Adrenal gland (tissue), 19 donors: ENCODE measurements around the gene RANBP10. TPM values are rescaled to one million over a fixed set of nuclear protein-coding genes. Genes with fewer than 3 reads are reported as not detected.

ENCODE experiments used
- DNase-seq, 7 donors: peaks; one replicate each; pipeline ENCODE4 v3.0.0-alpha.2; 2019 to 2020
- H3K27ac ChIP-seq, 5 donors: fragments of 200-600 bp; sonication (generic) in 4 of 5; 1 replicate in 3 of 5; 2 replicates in 2 of 5; pipeline versions ENCODE4 v1.5.1 to v1.8.0; 2016 to 2020; ENCODE audit warnings: mild to moderate bottlenecking in 1 of 5
- H3K27me3 ChIP-seq: fragments of 200-600 bp; 2 replicates; pipeline ENCODE4 v1.8.0; 2021
- H3K36me3 ChIP-seq, 2 donors: fragments of 200-600 bp; replicated peaks in 1 of 2; 1 replicate in 1 of 2; 2 replicates in 1 of 2; pipeline versions ENCODE4 v1.5.1 to v1.8.0; 2018 to 2022
- H3K4me1 ChIP-seq, 2 donors: fragments of 200-600 bp; replicated peaks in 1 of 2; 1 replicate in 1 of 2; 2 replicates in 1 of 2; pipeline versions ENCODE4 v1.5.1 to v1.8.0; 2018 to 2021
- H3K4me3 ChIP-seq, 4 donors: fragments of 200-600 bp; sonication (generic) in 3 of 4; one replicate each; pipeline ENCODE4 v1.5.1; 2016 to 2018
- H3K9me3 ChIP-seq, 3 donors: fragments of 200-600 bp; sonication (generic) in 1 of 3; replicated peaks in 1 of 3; 1 replicate in 2 of 3; 2 replicates in 1 of 3; pipeline versions ENCODE4 v1.5.1 to v1.8.0; 2016 to 2021
- POLR2A ChIP-seq, 2 donors: fragments of 450-650 bp; IDR thresholded peaks; one replicate each; pipeline ENCODE4 v1.6.1; 2017; ENCODE audit warnings: antibody characterized with exemption in 2 of 2, mild to moderate bottlenecking in 2 of 2, moderate library complexity in 1 of 2
- WGBS, 4 donors: extraction: QIAGEN DNeasy Blood & Tissue Kit in 2 of 4; methylation state at CpG; one replicate each; pipeline versions ENCODE4 v1.1.5 to v1.1.7; 2013 to 2017; 5-methylcytosine and 5-hydroxymethylcytosine counted together
- intact Hi-C, 2 donors: fragments of 100-400 bp; cut with DNase I; formaldehyde crosslinking; loops; one replicate each; pipeline versions ENCODE4 v1.14.1 to v1.15.0; 2022 to 2023
- long read RNA-seq, 10 donors: library from polyadenylated mRNA in 3 of 10; unstranded in 2 of 10; stranded (forward) in 1 of 10; transcript quantifications; one replicate each; pipeline ENCODE4 v2.0.0 and lab custom pipeline, GENCODE V29; 2021 to 2026
- polyA plus RNA-seq, 3 donors: library from polyadenylated mRNA; stranded (reverse); fragments of 200-250 nt in 2 of 3; fragments of 350-450 nt in 1 of 3; fragmentation: Illumina TruSeq in 1 of 3; extraction: RNeasy Lipid Tissue Mini Kit (QIAGEN cat#74804) in 1 of 3; gene quantifications; one replicate each; pipeline ENCODE4 v1.2.3, GENCODE V29; 2013 to 2014
- total RNA-seq, 9 donors: library from RNA; depleted of rRNA in 4 of 9; stranded (reverse); fragments of >200 nt in 4 of 9; fragments of 120-200 nt in 1 of 9; fragmentation: NEBNext Ultra II Directional in 1 of 9; extraction: Animal tissue kit (Norgen Biotek cat#: 25700) in 1 of 9; gene quantifications; one replicate each; pipeline versions ENCODE4 v1.1.0 to v1.2.4, GENCODE V29; 2013 to 2023
- TF ChIP-seq, protein P1 (sequence below), 6 experiments: fragments of 450-650 bp in 4 of 6; fragments of 200-600 bp in 2 of 6; sonication (generic) in 1 of 6; IDR thresholded peaks; 1 replicate in 5 of 6; 2 replicates in 1 of 6; pipeline versions ENCODE4 v1.5.1 to v1.8.0; 2016 to 2021; ENCODE audit warnings: antibody characterized with exemption in 6 of 6, mild to moderate bottlenecking in 2 of 6, moderate library complexity in 1 of 6
- donor health status: healthy with polysubstance abuse.
- donor health status: Bipolar disorder and iron deficiency.
- donor health status: DM: yes; HTN: yes; CAD: no.
- donor health status: DM: no; HTN: no; CAD: no.
- donor health status: DM: no; HTN: no; CAD: no.
- donor health status: DM: yes; HTN: yes; CAD: no.

Gene RANBP10
- total RNA-seq (10 to 100 TPM in 7 of 9 donors, 1 to 10 TPM in 2; 9.4 to 74.1 (median 23.1) TPM), polyA plus RNA-seq (10 to 100 TPM; 19.1 to 45.8 (median 20.1) TPM)
- long read RNA-seq, donor 1, partial matches to known transcripts, result 0 of 2 reads
- long read RNA-seq, donor 1, other reads (novel, unspliced or antisense), result 0 of 2 reads
- long read RNA-seq, donor 2, result 0 reads
- long read RNA-seq, donor 3, result 0 reads
- long read RNA-seq, donor 4, full-length matches to known transcripts, result 3 of 11 reads
- long read RNA-seq, donor 4, partial matches to known transcripts, result 0 of 11 reads
- long read RNA-seq, donor 4, other reads (novel, unspliced or antisense), result 8 of 11 reads
- long read RNA-seq, donor 5, full-length matches to known transcripts, result 11 of 28 reads
- long read RNA-seq, donor 5, partial matches to known transcripts, result 12 of 28 reads
- long read RNA-seq, donor 5, other reads (novel, unspliced or antisense), result 5 of 28 reads
- long read RNA-seq, donor 6, partial matches to known transcripts, result 1 of 6 reads
- long read RNA-seq, donor 6, other reads (novel, unspliced or antisense), result 2 of 6 reads
- long read RNA-seq, donor 7, result 0 reads
- long read RNA-seq, donor 8, partial matches to known transcripts, result 0 of 1 reads
- long read RNA-seq, donor 8, other reads (novel, unspliced or antisense), result 0 of 1 reads
- long read RNA-seq, donor 9, result 0 reads
- long read RNA-seq, donor 10, result 0 reads

DNA sequence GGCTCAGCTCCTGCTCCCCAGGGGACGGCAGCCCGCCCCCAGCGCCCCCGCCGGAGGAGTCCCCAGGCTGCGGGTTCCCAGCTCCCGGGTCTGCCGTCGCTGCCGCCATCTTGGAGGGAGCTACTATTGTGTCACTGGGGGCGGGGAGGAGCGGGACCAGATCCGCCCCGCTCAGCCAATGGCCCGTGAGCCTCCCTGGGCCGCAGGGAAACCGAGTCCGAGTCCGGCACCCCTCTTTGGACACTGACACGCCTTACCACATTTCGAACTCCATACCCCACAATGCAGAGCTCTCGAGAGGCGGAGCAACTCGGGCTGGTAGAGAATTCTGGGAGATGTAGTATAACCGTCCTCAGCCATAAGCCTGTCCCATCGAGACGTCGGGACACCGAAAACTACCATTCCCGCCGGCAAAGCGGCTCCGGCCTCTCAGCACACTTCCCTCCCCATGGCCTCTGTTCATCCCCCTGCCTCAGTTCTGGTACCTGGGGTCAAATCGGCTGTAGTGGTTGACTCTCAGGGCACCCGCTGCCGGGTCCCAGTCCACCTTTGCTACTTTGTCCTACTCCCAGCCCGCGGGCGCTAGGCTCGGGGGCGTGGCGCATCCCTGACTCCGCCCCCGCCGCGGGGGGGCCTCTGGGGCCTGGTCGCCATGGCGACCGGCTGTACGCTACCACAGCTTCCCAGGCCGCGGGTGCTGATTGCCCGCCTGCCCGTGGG, at the start of gene RANBP10, which contains the start of gene TSNAXIP1:
Gene RANBP10, minus strand, starts transcription at position 133 of the 720 bp plus-strand sequence. Its CDS starts 24 bp downstream, at position 109.
Gene TSNAXIP1, plus strand, starts transcription at position 462 of the 720 bp plus-strand sequence. CDS start 261 bp downstream, outside the sequence.
- peak within 1 kb of the TSS; percentile 58 to 84 (median 78) for H3K27ac ChIP-seq
- H3K9me3 ChIP-seq, result no peaks in the 10 kb centered on the region
- peaks cover 16 to 18% of the 10 kb centered on the region in 2 donors for H3K4me1 ChIP-seq
- intact Hi-C loops, result loop anchor here in 1 of 2 donors (10.0 kb wide), 1 partner anchor 82 kb away; no protein-coding TSS in a partner anchor
- TF ChIP-seq, protein P1, sequence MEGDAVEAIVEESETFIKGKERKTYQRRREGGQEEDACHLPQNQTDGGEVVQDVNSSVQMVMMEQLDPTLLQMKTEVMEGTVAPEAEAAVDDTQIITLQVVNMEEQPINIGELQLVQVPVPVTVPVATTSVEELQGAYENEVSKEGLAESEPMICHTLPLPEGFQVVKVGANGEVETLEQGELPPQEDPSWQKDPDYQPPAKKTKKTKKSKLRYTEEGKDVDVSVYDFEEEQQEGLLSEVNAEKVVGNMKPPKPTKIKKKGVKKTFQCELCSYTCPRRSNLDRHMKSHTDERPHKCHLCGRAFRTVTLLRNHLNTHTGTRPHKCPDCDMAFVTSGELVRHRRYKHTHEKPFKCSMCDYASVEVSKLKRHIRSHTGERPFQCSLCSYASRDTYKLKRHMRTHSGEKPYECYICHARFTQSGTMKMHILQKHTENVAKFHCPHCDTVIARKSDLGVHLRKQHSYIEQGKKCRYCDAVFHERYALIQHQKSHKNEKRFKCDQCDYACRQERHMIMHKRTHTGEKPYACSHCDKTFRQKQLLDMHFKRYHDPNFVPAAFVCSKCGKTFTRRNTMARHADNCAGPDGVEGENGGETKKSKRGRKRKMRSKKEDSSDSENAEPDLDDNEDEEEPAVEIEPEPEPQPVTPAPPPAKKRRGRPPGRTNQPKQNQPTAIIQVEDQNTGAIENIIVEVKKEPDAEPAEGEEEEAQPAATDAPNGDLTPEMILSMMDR (IDR thresholded peaks at IDR 0.05), result peak in 1 of 6 experiments; percentile 18
- TF ChIP-seq POLR2A (IDR thresholded peaks at IDR 0.05), result peak; percentile 76 to 93
- peak within 1 kb of the TSS; percentile 61 to 99 (median 82) for H3K4me3 ChIP-seq
- WGBS, 4 donors, result 0 to 3% (median 0%) methylated on average over 6 to 54 of the region's 54 CpGs
- DNase-seq, result peak; percentile 96 to 99 (median 99)
- no peaks in the 10 kb centered on the region for H3K36me3 ChIP-seq
- H3K27me3 ChIP-seq, result no peaks in the 10 kb centered on the region

DNA sequence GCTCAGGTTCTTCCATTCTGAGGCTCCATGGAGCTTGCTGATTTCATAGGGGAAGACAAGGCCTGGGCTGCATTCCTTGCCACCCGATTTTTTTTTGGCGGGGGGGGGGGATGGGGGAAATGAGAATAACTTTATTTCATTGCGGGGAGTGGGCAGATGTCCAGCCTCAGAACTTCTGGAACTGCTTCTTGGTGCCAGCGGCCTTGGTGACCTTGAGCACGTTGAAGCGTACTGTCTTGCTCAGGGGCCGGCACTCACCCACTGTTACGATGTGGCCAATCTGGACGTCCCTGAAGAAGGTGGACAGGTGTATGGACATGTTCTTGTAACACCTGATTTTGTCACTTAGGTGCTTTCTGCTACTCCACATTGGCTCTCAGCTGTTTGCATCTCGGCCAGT, 49.4 kb upstream of the RANBP10 start:
- intact Hi-C loops, result no loop called here
- Histone ChIP-seq H3K4me1 (peaks cover 25 to 30% of the 10 kb centered on the region in 2 donors), H3K4me3 (no peak overlapping the region), H3K27me3 (no peaks in the 10 kb centered on the region), H3K9me3 (no peaks in the 10 kb centered on the region), H3K27ac (peak overlapping the region in 2 of 5 donors; percentile 41 to 50), H3K36me3 (peaks cover 0 to 5% of the 10 kb centered on the region in 2 donors)
- DNase-seq, result peak; percentile 56 to 81 (median 71)
- WGBS, 4 donors, result 26 to 55% (median 34%) methylated on average over 10 of the region's 10 CpGs
- TF ChIP-seq, protein P1 (IDR thresholded peaks at IDR 0.05), result no peak
- TF ChIP-seq POLR2A (IDR thresholded peaks at IDR 0.05), result no peak

DNA sequence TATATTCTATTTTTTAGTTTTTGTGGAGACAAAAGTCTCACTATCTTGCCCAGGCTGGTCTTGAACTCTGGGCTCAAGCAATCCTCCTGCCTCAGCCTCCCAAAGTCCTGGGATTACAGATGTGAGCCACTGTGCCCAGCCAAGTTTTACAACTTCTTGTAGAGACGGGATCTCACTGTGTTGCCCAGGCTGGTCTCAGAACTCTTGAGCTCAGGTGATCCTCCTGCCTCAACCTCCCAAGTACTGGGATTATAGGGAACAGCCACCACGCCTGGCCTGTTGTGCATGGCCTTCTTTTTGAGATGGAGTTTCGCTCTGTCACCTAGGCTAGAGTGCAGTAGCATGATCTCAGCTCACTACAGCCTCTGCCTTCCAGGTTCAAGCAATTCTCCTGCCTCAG, 47.3 kb upstream of the RANBP10 start:
- Histone ChIP-seq H3K4me3 (no peak overlapping the region), H3K9me3 (no peaks in the 10 kb centered on the region), H3K4me1 (peaks cover 30 to 31% of the 10 kb centered on the region in 2 donors), H3K27me3 (no peaks in the 10 kb centered on the region), H3K36me3 (no peaks in the 10 kb centered on the region), H3K27ac (no peak overlapping the region)
- no peak for DNase-seq
- TF ChIP-seq POLR2A (IDR thresholded peaks at IDR 0.05), result no peak
- TF ChIP-seq, protein P1 (IDR thresholded peaks at IDR 0.05), result no peak
- WGBS, 4 donors, result 94 to 98% (median 96%) methylated on average over 2 to 3 of the region's 3 CpGs
- intact Hi-C loops, result no loop called here
